GM21360 (cell line): ENCODE results near the gene CMTM3.
"Not testable (repeated sequence)": the region's sequence is repeated elsewhere in the genome, so short reads cannot be mapped to it uniquely, and the experiment has no call there.

Experiments used
- ATAC-seq: cut with Tn5 transposase; IDR thresholded peaks from one replicate; pipeline ENCODE4 v1.9.1; 2021; ENCODE audit warnings: mild to moderate bottlenecking, moderate library complexity; ENCODE audit not compliant: unreplicated experiment

CMTM3 gene

GRCh38 chr16:66581246-66581952, 23.1 kb upstream of the CMTM3 start:
- ATAC-seq = no peak

- ATAC-seq = no peak
Observed at GRCh38 chr16:66585481-66586239, 18.8 kb upstream of the CMTM3 start.

- ATAC-seq = no peak
Observed at GRCh38 chr16:66587881-66588600, 16.5 kb upstream of the CMTM3 start.

GRCh38 chr16:66588981-66589713, 15.4 kb upstream of the CMTM3 start:
- peak; percentile 82 for ATAC-seq

- no peak for ATAC-seq
Observed at GRCh38 chr16:66590322-66590721, 14.2 kb upstream of the CMTM3 start.

- ATAC-seq = no peak
Observed at GRCh38 chr16:66591018-66591417, 13.5 kb upstream of the CMTM3 start.

GRCh38 chr16:66592241-66592640, 12.3 kb upstream of the CMTM3 start:
- ATAC-seq = no peak

GRCh38 chr16:66592814-66593213, 11.7 kb upstream of the CMTM3 start:
- ATAC-seq = no peak

- ATAC-seq = peak; percentile 43
Observed at GRCh38 chr16:66594739-66595138, 9.8 kb upstream of the CMTM3 start.

- ATAC-seq = not testable (repeated sequence)
Observed at GRCh38 chr16:66596559-66596958, 7.9 kb upstream of the CMTM3 start.

GRCh38 chr16:66596986-66597848, 7.3 kb upstream of the CMTM3 start:
- peak; percentile 52 for ATAC-seq

- ATAC-seq = no peak
Observed at GRCh38 chr16:66598111-66598510, 6.4 kb upstream of the CMTM3 start.

- ATAC-seq = no peak
Observed at GRCh38 chr16:66599726-66600125, 4.8 kb upstream of the CMTM3 start.

- ATAC-seq = no peak
Observed at GRCh38 chr16:66600477-66600876, 4.0 kb upstream of the CMTM3 start.

- ATAC-seq = no peak
Observed at GRCh38 chr16:66601471-66601870, 3.0 kb upstream of the CMTM3 start.

GRCh38 chr16:66603537-66604375, 748 bp upstream of the CMTM3 start:
- ATAC-seq = no peak

GRCh38 chr16:66605177-66605978, 874 bp downstream of the CMTM3 start:
- ATAC-seq = no peak

GRCh38 chr16:66605979-66606751, 1.7 kb downstream of the CMTM3 start:
- ATAC-seq = peak; percentile 34
